Colonic mucosa (tissue), 4 donors: ENCODE results near the gene PCDHGA1. TPM values are rescaled to one million over a fixed set of nuclear protein-coding genes. Genes with fewer than 3 reads are reported as not detected.
"Not testable (repeated sequence)": the region's sequence is repeated elsewhere in the genome, so short reads cannot be mapped to it uniquely, and the experiment has no call there.

ENCODE experiments used
- DNase-seq: peaks from one replicate; pipeline ENCODE4 v3.0.0-alpha.2; 2020
- H3K27ac ChIP-seq: fragments of 200-600 bp; one replicate; pipeline ENCODE4 v1.8.0; 2021
- H3K27me3 ChIP-seq: fragments of 200-600 bp; one replicate; pipeline ENCODE4 v1.8.0; 2021
- H3K36me3 ChIP-seq: fragments of 200-600 bp; one replicate; pipeline ENCODE4 v1.8.0; 2021
- H3K4me1 ChIP-seq: fragments of 200-600 bp; one replicate; pipeline ENCODE4 v1.8.0; 2021; ENCODE audit warnings: mild to moderate bottlenecking
- H3K4me3 ChIP-seq: fragments of 200-600 bp; one replicate; pipeline ENCODE4 v1.8.0; 2021
- H3K9ac ChIP-seq, 2 donors: one replicate each; pipeline ENCODE4 v1.7.0; 2013; ENCODE audit warnings: control low read depth in 2 of 2, low read depth in 2 of 2, low read length in 2 of 2
- H3K9me3 ChIP-seq: fragments of 200-600 bp; one replicate; pipeline ENCODE4 v1.8.0; 2021
- CTCF ChIP-seq: fragments of 200-600 bp; IDR thresholded peaks from one replicate; pipeline ENCODE4 v1.8.0; 2022; ENCODE audit warnings: antibody characterized with exemption, mild to moderate bottlenecking
- intact Hi-C: fragments of 100-400 bp; cut with DNase I; formaldehyde crosslinking; loops from one replicate; pipeline ENCODE4 v1.14.1; 2022
- total RNA-seq, 2 donors: library from RNA; stranded (reverse); fragmentation: NEBNext Ultra II Directional in 1 of 2; extraction: Animal tissue kit (Norgen Biotek cat#: 25700) in 1 of 2; gene quantifications; one replicate each; pipeline ENCODE4 v1.2.1, GENCODE V29; 2021
- donor health status: healthy.
- donor health status: DM: no; HTN: no; CAD: no.
- donor health status: DM: no; HTN: no; CAD: no.

The PCDHGA1 gene
- total RNA-seq, 2 donors from 2014 or later = 0.10 to 0.37 TPM

- Histone ChIP-seq H3K36me3 (no peaks in the 10 kb centered on the region), H3K27me3 (no peaks in the 10 kb centered on the region), H3K9ac (no peak overlapping the region), H3K27ac (no peak overlapping the region), H3K4me1 (no peaks in the 10 kb centered on the region), H3K4me3 (no peak overlapping the region), H3K9me3 (no peaks in the 10 kb centered on the region)
- intact Hi-C loops = no loop called here
- TF ChIP-seq CTCF = no peak
- no peak for DNase-seq
These were observed 69.4 kb downstream of the PCDHGA1 start for GRCh38 chr5:141399555-141400258.

GRCh38 chr5:141402553-141403243, 72.4 kb downstream of the PCDHGA1 start, which contains the start of gene PCDHGA9:
Gene PCDHGA9 (plus strand): TSS chr5:141402778. CDS start chr5:141402953, 175 bp downstream.
- no peaks in the 10 kb centered on the region for H3K27me3 ChIP-seq
- H3K4me1 ChIP-seq = no peaks in the 10 kb centered on the region
- H3K36me3 ChIP-seq = no peaks in the 10 kb centered on the region
- no peak within 1 kb of the TSS for H3K27ac ChIP-seq
- no peak for DNase-seq
- intact Hi-C loops = no loop called here
- no peak for TF ChIP-seq CTCF
- no peak within 1 kb of the TSS for H3K4me3 ChIP-seq
- no peaks in the 10 kb centered on the region for H3K9me3 ChIP-seq
- H3K9ac ChIP-seq = no peak within 1 kb of the TSS

- no peaks in the 10 kb centered on the region for H3K27me3 ChIP-seq
- DNase-seq = no peak
These were observed 73.1 kb downstream of the PCDHGA1 start for GRCh38 chr5:141403387-141403786.

GRCh38 chr5:141407790-141408505, 77.6 kb downstream of the PCDHGA1 start, which contains the start of gene PCDHGB6:
Gene PCDHGB6 (plus strand): TSS chr5:141408021. CDS start chr5:141408203, 182 bp downstream.
- peak; percentile 38 for DNase-seq
- H3K27ac ChIP-seq, H3K27me3 ChIP-seq, H3K9me3 ChIP-seq, H3K4me3 ChIP-seq, H3K9ac ChIP-seq, intact Hi-C loops, H3K4me1 ChIP-seq, H3K36me3 ChIP-seq: not testable (repeated sequence)

More at GRCh38 chr5:141403387-141403786, 73.1 kb downstream of the PCDHGA1 start:
- Histone ChIP-seq H3K4me1 (no peaks in the 10 kb centered on the region), H3K9me3 (no peaks in the 10 kb centered on the region), H3K36me3 (no peaks in the 10 kb centered on the region), H3K9ac (no peak overlapping the region), H3K4me3 (no peak overlapping the region), H3K27ac (no peak overlapping the region)
- TF ChIP-seq CTCF = no peak
- intact Hi-C loops = no loop called here

- H3K9ac ChIP-seq = no peak overlapping the region
- TF ChIP-seq CTCF = no peak
- H3K27ac ChIP-seq = no peak overlapping the region
- H3K36me3 ChIP-seq = no peaks in the 10 kb centered on the region
- H3K27me3 ChIP-seq = no peaks in the 10 kb centered on the region
- peaks cover 9% of the 10 kb centered on the region for H3K9me3 ChIP-seq
- no peaks in the 10 kb centered on the region for H3K4me1 ChIP-seq
- H3K4me3 ChIP-seq = no peak overlapping the region
- no peak for DNase-seq
- intact Hi-C loops = loop anchor here (10.0 kb wide), 2 partner anchors 115 to 155 kb away; no protein-coding TSS in a partner anchor
These were observed 79.4 kb downstream of the PCDHGA1 start for GRCh38 chr5:141409598-141410306.
